ENCODE measurements around the gene SLC27A3. TPM values are rescaled to one million over a fixed set of nuclear protein-coding genes. Genes with fewer than 3 reads are reported as not detected.
A peak's percentile ranks its signal among the peaks of the same experiment; 100 is the strongest.

SLC27A3 gene
- total RNA-seq, 1 experiment from 2014 or later, result 14.4 TPM

GRCh38 chr1:153748903-153749302 lies 26.3 kb upstream of the SLC27A3 start:
- no peak for TF ChIP-seq CTCF (conservative IDR thresholded peaks at IDR 0.05)
- TF ChIP-seq EZH2 (IDR thresholded peaks at IDR 0.05; ENCODE audit: low read depth), result no peak
- ChIA-PET POLR2A (ENCODE audit: unreplicated experiment) (interaction anchor here (0.5 kb wide), 1 partner anchor 201 kb away, joined by 5 read pairs; no protein-coding TSS in a partner anchor), CTCF (no interaction called here)
- H3K27me3 ChIP-seq (ENCODE audit: insufficient read depth, low read depth), result no peaks in the 10 kb centered on the region
- intact Hi-C loops (cut with micrococcal nuclease; ENCODE audit: unreplicated experiment), result loop anchor here (1.0 kb wide), 6 partner anchors 72 to 394 kb away; partner anchors contain the start of gene RAB13
- H3K9me3 ChIP-seq (ENCODE audit: insufficient read depth, low read depth), result no peaks in the 10 kb centered on the region
- H3K4me2 ChIP-seq, result no peak overlapping the region
- peaks cover 43% of the 10 kb centered on the region for H3K36me3 ChIP-seq (ENCODE audit: low read depth)
- no peak overlapping the region for H2AFZ ChIP-seq
- no peak for DNase-seq
- H4K20me1 ChIP-seq (ENCODE audit: insufficient read depth), result no peaks in the 10 kb centered on the region
- no peaks in the 10 kb centered on the region for H3K9me2 ChIP-seq (ENCODE audit: insufficient read depth)
- no peaks in the 10 kb centered on the region for H3K79me2 ChIP-seq (ENCODE audit: low read depth)
- H3K4me3 ChIP-seq, result no peak overlapping the region
- no peak overlapping the region for H3K27ac ChIP-seq
- BruUV-seq (replicated peaks), result no TSS peak
- no peaks in the 10 kb centered on the region for H3K4me1 ChIP-seq (replicated peaks; ENCODE audit: insufficient read depth)
- peaks cover 13% of the 10 kb centered on the region for H3F3A ChIP-seq (ENCODE audit: insufficient read depth, low read depth)

GRCh38 chr1:153749408-153750005 lies 25.7 kb upstream of the SLC27A3 start:
- BruUV-seq (replicated peaks), result no TSS peak
- H3K9me2 ChIP-seq (ENCODE audit: insufficient read depth), result no peaks in the 10 kb centered on the region
- no peaks in the 10 kb centered on the region for H3K4me1 ChIP-seq (replicated peaks; ENCODE audit: insufficient read depth)
- H3K79me2 ChIP-seq (ENCODE audit: low read depth), result no peaks in the 10 kb centered on the region
- H3K27ac ChIP-seq, result no peak overlapping the region
- H4K20me1 ChIP-seq (ENCODE audit: insufficient read depth), result no peaks in the 10 kb centered on the region
- POLR2A ChIA-PET (ENCODE audit: unreplicated experiment), result no interaction called here
- DNase-seq, result peak; percentile 66 to 73
- TF ChIP-seq CTCF (conservative IDR thresholded peaks at IDR 0.05) (peak; percentile 94), EZH2 (IDR thresholded peaks at IDR 0.05; ENCODE audit: low read depth) (no peak)
- CTCF ChIA-PET, result no interaction called here
- no peak overlapping the region for H2AFZ ChIP-seq
- H3K4me3 ChIP-seq, result no peak overlapping the region
- no peak overlapping the region for H3K4me2 ChIP-seq
- peaks cover 44% of the 10 kb centered on the region for H3K36me3 ChIP-seq (ENCODE audit: low read depth)
- intact Hi-C loops (cut with micrococcal nuclease; ENCODE audit: unreplicated experiment), result loop anchor here (1.0 kb wide), 6 partner anchors 72 to 394 kb away; partner anchors contain the start of gene RAB13
- H3K9me3 ChIP-seq (ENCODE audit: insufficient read depth, low read depth), result no peaks in the 10 kb centered on the region
- H3F3A ChIP-seq (ENCODE audit: insufficient read depth, low read depth), result peaks cover 13% of the 10 kb centered on the region
- H3K27me3 ChIP-seq (ENCODE audit: insufficient read depth, low read depth), result no peaks in the 10 kb centered on the region

GRCh38 chr1:153750026-153750995 lies 24.9 kb upstream of the SLC27A3 start:
- H3K27ac ChIP-seq, result no peak overlapping the region
- no peak for DNase-seq
- no peak overlapping the region for H3K4me3 ChIP-seq
- POLR2A ChIA-PET (ENCODE audit: unreplicated experiment), result no interaction called here
- no peaks in the 10 kb centered on the region for H3K27me3 ChIP-seq (ENCODE audit: insufficient read depth, low read depth)
- no peaks in the 10 kb centered on the region for H3K9me2 ChIP-seq (ENCODE audit: insufficient read depth)
- CTCF ChIA-PET, result no interaction called here
- H3K4me1 ChIP-seq (replicated peaks; ENCODE audit: insufficient read depth), result no peaks in the 10 kb centered on the region
- no peaks in the 10 kb centered on the region for H4K20me1 ChIP-seq (ENCODE audit: insufficient read depth)
- H3K36me3 ChIP-seq (ENCODE audit: low read depth), result peaks cover 52% of the 10 kb centered on the region
- no peak overlapping the region for H3K4me2 ChIP-seq
- intact Hi-C loops (cut with micrococcal nuclease; ENCODE audit: unreplicated experiment), result no loop called here
- peaks cover 13% of the 10 kb centered on the region for H3F3A ChIP-seq (ENCODE audit: insufficient read depth, low read depth)
- H3K79me2 ChIP-seq (ENCODE audit: low read depth), result no peaks in the 10 kb centered on the region
- no peaks in the 10 kb centered on the region for H3K9me3 ChIP-seq (ENCODE audit: insufficient read depth, low read depth)
- TF ChIP-seq EZH2 (IDR thresholded peaks at IDR 0.05; ENCODE audit: low read depth), result no peak
- TF ChIP-seq CTCF (conservative IDR thresholded peaks at IDR 0.05), result no peak
- no TSS peak for BruUV-seq (replicated peaks)
- H2AFZ ChIP-seq, result no peak overlapping the region
